Activated naive CD8-positive, alpha-beta T cell treated with anti-CD3 and anti-CD28 coated beads, Interleukin-2, amount 10 ng/mL, durations not matched to agents 7 days and 5 days (primary cell): ENCODE results near the gene ARHGAP35. TPM values are rescaled to one million over a fixed set of nuclear protein-coding genes. Genes with fewer than 3 reads are reported as not detected.
"Not testable (repeated sequence)": the region's sequence is repeated elsewhere in the genome, so short reads cannot be mapped to it uniquely, and the experiment has no call there.

ENCODE experiments used
- ATAC-seq: fragments of 150-1000 bp; cut with Tn5 transposase; one replicate; pipeline ENCODE4 v1.10.0; 2021; ENCODE audit warnings: low read depth, moderate library complexity
- POLR2A ChIA-PET: fragments of 350-600 bp; sonication (Branson Sonifier 250); formaldehyde crosslinking; loops from one replicate; lab custom pipeline; 2021; ENCODE audit warnings: antibody characterized with exemption; lab: Charles Lee
- DNase-seq: peaks from one replicate; pipeline ENCODE4 v3.0.0; 2021
- H3K27ac Mint-ChIP-seq: one replicate; pipeline ENCODE4 v1.8.0; 2022; ENCODE audit warnings: mild to moderate bottlenecking, mixed read lengths
- H3K27me3 Mint-ChIP-seq: one replicate; pipeline ENCODE4 v1.8.0; 2022; ENCODE audit warnings: mild to moderate bottlenecking, moderate library complexity, mixed read lengths
- H3K36me3 Mint-ChIP-seq: one replicate; pipeline ENCODE4 v1.8.0; 2021; ENCODE audit warnings: mild to moderate bottlenecking, mixed read lengths
- H3K4me1 Mint-ChIP-seq: one replicate; pipeline ENCODE4 v1.8.0; 2021; ENCODE audit warnings: mixed read lengths
- H3K4me3 Mint-ChIP-seq: one replicate; pipeline ENCODE4 v1.8.0; 2022; ENCODE audit warnings: mild to moderate bottlenecking, moderate library complexity, mixed read lengths
- H3K9me3 Mint-ChIP-seq: one replicate; pipeline ENCODE4 v1.8.0; 2021; ENCODE audit warnings: mixed read lengths
- total RNA-seq, 2 experiments: library from RNA; stranded (reverse); gene quantifications; one replicate each; pipeline ENCODE4 v1.2.3, GENCODE V29; 2021

ARHGAP35 gene
- total RNA-seq, 2 experiments from 2014 or later = 38.8 to 42.7 TPM

- H3K27ac Mint-ChIP-seq = peak within 1 kb of the TSS; percentile 88
- POLR2A ChIA-PET = interaction anchor here (0.9 to 1.9 kb wide), 6 partner anchors 10 to 197 kb away, joined by 3 to 8 read pairs (median 6); partner anchors contain the start of genes ARHGAP35 and SLC1A5
- H3K4me1 Mint-ChIP-seq = peaks cover 25% of the 10 kb centered on the region
- peaks cover 6% of the 10 kb centered on the region for H3K36me3 Mint-ChIP-seq
- no peaks in the 10 kb centered on the region for H3K9me3 Mint-ChIP-seq
- peak; percentile 98 for ATAC-seq
- peak within 1 kb of the TSS; percentile 92 for H3K4me3 Mint-ChIP-seq
- peak; percentile 84 for DNase-seq
- H3K27me3 Mint-ChIP-seq = peaks cover 2% of the 10 kb centered on the region
Measured at GRCh38 chr19:46850228-46851203, 10.3 kb upstream of the ARHGAP35 start, which contains the start of gene AP2S1. Gene AP2S1 (minus strand): TSS chr19:46850846. CDS start chr19:46850766, 80 bp downstream.

GRCh38 chr19:46852830-46853229, 8.0 kb upstream of the ARHGAP35 start:
- no peak overlapping the region for H3K27ac Mint-ChIP-seq
- no peak overlapping the region for H3K4me3 Mint-ChIP-seq
- peaks cover 2% of the 10 kb centered on the region for H3K27me3 Mint-ChIP-seq
- peaks cover 26% of the 10 kb centered on the region for H3K4me1 Mint-ChIP-seq
- DNase-seq = no peak
- ATAC-seq = no peak
- peaks cover under 1% of the 10 kb centered on the region for H3K36me3 Mint-ChIP-seq
- H3K9me3 Mint-ChIP-seq = no peaks in the 10 kb centered on the region
- POLR2A ChIA-PET = no interaction called here

GRCh38 chr19:46854698-46855097, 6.1 kb upstream of the ARHGAP35 start:
- peaks cover 21% of the 10 kb centered on the region for H3K4me1 Mint-ChIP-seq
- H3K36me3 Mint-ChIP-seq, DNase-seq, H3K27ac Mint-ChIP-seq, H3K9me3 Mint-ChIP-seq, H3K27me3 Mint-ChIP-seq, ATAC-seq, H3K4me3 Mint-ChIP-seq: not testable (repeated sequence)
- POLR2A ChIA-PET = interaction anchor here (1.1 kb wide), 1 partner anchor 180 kb away, joined by 3 read pairs; no protein-coding TSS in a partner anchor

GRCh38 chr19:46856062-46857022, 4.5 kb upstream of the ARHGAP35 start:
- H3K4me3 Mint-ChIP-seq = peak overlapping the region; percentile 80
- ATAC-seq (peak; percentile 69), DNase-seq (peak; percentile 86)
- POLR2A ChIA-PET = interaction anchor here (0.6 to 0.7 kb wide), 3 partner anchors 119 to 250 kb away, joined by 4 to 5 read pairs (median 4); no protein-coding TSS in a partner anchor
- H3K36me3 Mint-ChIP-seq = peaks cover 1% of the 10 kb centered on the region
- H3K9me3 Mint-ChIP-seq = no peaks in the 10 kb centered on the region
- peak overlapping the region; percentile 84 for H3K27ac Mint-ChIP-seq
- peaks cover 15% of the 10 kb centered on the region for H3K4me1 Mint-ChIP-seq
- peaks cover 2% of the 10 kb centered on the region for H3K27me3 Mint-ChIP-seq

DNA sequence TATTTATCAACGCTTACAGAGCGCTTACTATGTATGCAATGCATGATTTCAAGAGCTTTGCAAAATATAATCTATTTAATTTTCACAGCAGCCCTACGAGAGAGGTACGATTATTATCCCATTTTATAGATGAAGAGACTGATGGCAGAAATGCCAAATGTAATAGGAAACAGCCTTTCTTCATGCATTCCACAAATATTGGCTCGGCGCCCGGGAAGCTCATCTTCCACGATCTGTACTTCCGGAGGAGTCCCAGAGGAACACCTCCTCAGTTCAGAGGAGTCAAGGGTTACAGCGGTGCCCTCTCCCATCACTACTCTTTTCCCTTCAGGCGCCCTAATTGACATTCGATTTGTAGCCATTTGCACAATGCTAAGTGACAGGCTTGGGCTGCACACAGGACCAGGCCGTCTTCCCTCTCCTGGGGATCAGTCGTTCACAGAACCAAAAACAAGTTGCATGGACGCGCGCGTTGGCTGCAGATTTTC, 1.1 kb upstream of the ARHGAP35 start:
- Mint-ChIP-seq H3K9me3 (no peaks in the 10 kb centered on the region), H3K36me3 (peaks cover 1% of the 10 kb centered on the region), H3K4me1 (peaks cover 15% of the 10 kb centered on the region), H3K27ac (peak overlapping the region; percentile 88), H3K27me3 (no peaks in the 10 kb centered on the region), H3K4me3 (peak overlapping the region; percentile 83)
- DNase-seq (no peak), ATAC-seq (no peak)
- POLR2A ChIA-PET = interaction anchor here (0.7 to 1.8 kb wide), 3 partner anchors 9 to 1452 kb away, joined by 3 read pairs; partner anchors contain the start of gene AP2S1

DNA sequence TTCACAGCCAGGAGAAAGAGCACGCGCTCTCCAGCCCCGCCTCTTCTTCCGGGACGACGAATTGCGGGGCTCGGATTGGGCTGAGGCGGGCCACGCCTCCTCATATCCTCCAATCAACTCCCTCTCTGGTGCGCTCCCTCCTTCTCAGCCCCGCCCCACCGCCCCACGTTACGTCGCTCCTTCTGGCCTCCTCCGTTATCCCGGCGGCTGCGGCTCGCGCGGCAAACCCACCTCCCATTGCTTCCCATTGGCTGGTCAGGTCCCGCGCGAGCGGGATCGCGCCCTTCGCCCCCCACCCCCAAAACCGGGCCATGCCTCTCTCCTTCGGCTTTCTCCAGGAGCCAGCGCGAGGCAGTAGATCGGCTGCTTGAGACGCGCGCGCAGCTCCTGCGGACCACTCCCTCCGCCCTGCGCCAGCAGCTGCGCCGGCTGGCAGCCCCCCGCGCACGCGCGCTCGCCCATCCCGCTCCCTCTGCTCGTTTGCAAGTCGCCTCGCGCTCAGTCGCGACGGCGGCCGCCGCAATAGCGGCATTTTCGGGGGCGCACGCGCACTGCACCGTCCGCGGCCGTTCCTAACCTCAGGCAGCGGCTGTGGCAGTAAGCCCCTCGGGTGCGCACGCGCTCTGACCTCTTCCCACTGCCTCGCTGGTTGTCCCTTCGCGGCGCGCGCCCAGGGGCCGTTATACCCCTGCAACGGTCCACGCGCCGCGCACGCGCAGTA, 512 bp upstream of the ARHGAP35 start:
- H3K4me3 Mint-ChIP-seq = peak overlapping the region; percentile 83
- ATAC-seq (peak; percentile 78), DNase-seq (peak; percentile 93)
- POLR2A ChIA-PET = interaction anchor here (1.0 to 1.8 kb wide), 3 partner anchors 10 to 260 kb away, joined by 3 to 5 read pairs (median 3); partner anchors contain the start of genes AP2S1 and SLC1A5
- H3K9me3 Mint-ChIP-seq = no peaks in the 10 kb centered on the region
- peak overlapping the region; percentile 88 for H3K27ac Mint-ChIP-seq
- H3K4me1 Mint-ChIP-seq = peaks cover 17% of the 10 kb centered on the region
- no peaks in the 10 kb centered on the region for H3K27me3 Mint-ChIP-seq
- H3K36me3 Mint-ChIP-seq = peaks cover 2% of the 10 kb centered on the region

- no peaks in the 10 kb centered on the region for H3K9me3 Mint-ChIP-seq
- no peak overlapping the region for H3K27ac Mint-ChIP-seq
- no peaks in the 10 kb centered on the region for H3K27me3 Mint-ChIP-seq
- peaks cover 6% of the 10 kb centered on the region for H3K36me3 Mint-ChIP-seq
- no peak for ATAC-seq
- POLR2A ChIA-PET = interaction anchor here (0.6 to 1.8 kb wide), 8 partner anchors 8 to 261 kb away, joined by 3 to 9 read pairs (median 3); partner anchors contain the start of genes AP2S1 and SLC1A5
- peaks cover 15% of the 10 kb centered on the region for H3K4me1 Mint-ChIP-seq
- peak; percentile 48 for DNase-seq
- H3K4me3 Mint-ChIP-seq = no peak overlapping the region
Measured at GRCh38 chr19:46861691-46862502, 1.1 kb downstream of the ARHGAP35 start.

- H3K9me3 Mint-ChIP-seq = no peaks in the 10 kb centered on the region
- H3K27me3 Mint-ChIP-seq = no peaks in the 10 kb centered on the region
- ATAC-seq (no peak), DNase-seq (peak; percentile 10)
- POLR2A ChIA-PET = interaction anchor here (1.5 kb wide), 1 partner anchor 7 kb away, joined by 9 read pairs; no protein-coding TSS in a partner anchor
- H3K27ac Mint-ChIP-seq = no peak overlapping the region
- H3K4me3 Mint-ChIP-seq = no peak overlapping the region
- H3K36me3 Mint-ChIP-seq = peaks cover 6% of the 10 kb centered on the region
- H3K4me1 Mint-ChIP-seq = peaks cover 20% of the 10 kb centered on the region
Measured at GRCh38 chr19:46862503-46862834, 1.7 kb downstream of the ARHGAP35 start.

DNA sequence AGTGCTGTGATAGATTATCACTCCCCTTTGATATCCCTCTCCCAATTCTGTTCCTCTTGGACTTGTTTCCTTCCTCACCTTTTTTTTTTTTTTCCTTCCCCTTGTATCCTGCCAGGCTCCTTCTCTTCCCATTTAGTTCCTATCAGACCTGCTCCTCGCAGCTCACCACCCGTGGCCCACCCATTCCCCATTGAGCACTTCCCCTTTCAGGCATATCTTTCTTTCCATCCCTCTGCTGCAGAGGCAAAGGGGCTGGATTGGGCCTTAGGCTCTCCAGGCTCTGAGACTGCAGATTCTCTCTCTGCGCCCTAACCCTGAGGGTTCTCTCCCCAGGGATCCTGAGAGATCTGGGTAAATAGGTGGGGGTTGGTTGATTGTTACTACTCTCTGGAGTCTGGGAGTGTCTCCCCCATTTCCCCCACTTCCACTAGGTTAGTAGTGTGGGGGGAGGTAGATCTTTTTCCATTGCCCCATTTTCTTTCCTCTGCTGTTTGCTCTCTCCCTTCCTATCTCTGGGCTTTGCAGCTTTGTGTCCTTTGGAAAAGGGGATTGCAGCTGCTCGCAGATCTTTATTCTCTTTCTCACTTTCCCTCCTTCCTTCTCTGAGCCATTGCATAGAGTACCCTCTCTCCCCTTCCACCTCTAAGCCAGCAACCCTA, 2.3 kb downstream of the ARHGAP35 start:
- peak; percentile 14 for DNase-seq
- ATAC-seq = no peak
- Mint-ChIP-seq H3K4me1 (peaks cover 21% of the 10 kb centered on the region), H3K27me3 (no peaks in the 10 kb centered on the region), H3K27ac (no peak overlapping the region), H3K36me3 (peaks cover 6% of the 10 kb centered on the region), H3K9me3 (no peaks in the 10 kb centered on the region), H3K4me3 (no peak overlapping the region)
- POLR2A ChIA-PET = no interaction called here

GRCh38 chr19:46863818-46864629, 3.2 kb downstream of the ARHGAP35 start:
- H3K27ac Mint-ChIP-seq = no peak overlapping the region
- no peak overlapping the region for H3K4me3 Mint-ChIP-seq
- DNase-seq = peak; percentile 10
- H3K4me1 Mint-ChIP-seq = peaks cover 25% of the 10 kb centered on the region
- ATAC-seq = no peak
- POLR2A ChIA-PET = no interaction called here
- H3K27me3 Mint-ChIP-seq = no peaks in the 10 kb centered on the region
- no peaks in the 10 kb centered on the region for H3K9me3 Mint-ChIP-seq
- H3K36me3 Mint-ChIP-seq = peaks cover 6% of the 10 kb centered on the region
